IgD-negative memory B cell (primary cell): ENCODE results near the gene WFIKKN2. TPM values are rescaled to one million over a fixed set of nuclear protein-coding genes. Genes with fewer than 3 reads are reported as not detected.

Experiments used
- H3K27ac Mint-ChIP-seq, 3 donors: one replicate each; pipeline ENCODE4 v1.8.0; 2020 to 2022; ENCODE audit warnings: mild to moderate bottlenecking in 3 of 3, mixed read lengths in 3 of 3, moderate library complexity in 1 of 3
- H3K27me3 Mint-ChIP-seq: one replicate; pipeline ENCODE4 v1.8.0; 2021; ENCODE audit warnings: mixed read lengths
- H3K36me3 Mint-ChIP-seq: one replicate; pipeline ENCODE4 v1.8.0; 2020; ENCODE audit warnings: mild to moderate bottlenecking, mixed read lengths
- H3K4me1 Mint-ChIP-seq, 3 donors: one replicate each; pipeline ENCODE4 v1.8.0; 2020 to 2022; ENCODE audit warnings: mixed read lengths in 3 of 3, mild to moderate bottlenecking in 1 of 3
- H3K4me3 Mint-ChIP-seq, 4 donors: one replicate each; pipeline ENCODE4 v1.8.0; 2020 to 2022; ENCODE audit warnings: mild to moderate bottlenecking in 4 of 4, mixed read lengths in 4 of 4, moderate library complexity in 3 of 4
- H3K9me3 Mint-ChIP-seq, 3 donors: one replicate each; pipeline ENCODE4 v1.8.0; 2020 to 2021; ENCODE audit warnings: mixed read lengths in 3 of 3, mild to moderate bottlenecking in 1 of 3
- polyA plus RNA-seq: library from polyadenylated mRNA; unstranded; fragments of 300-500 nt; fragmentation: Illumina TruSeq; gene quantifications from one replicate; pipeline ENCODE4 v1.2.3, GENCODE V29; 2021

WFIKKN2 gene
- polyA plus RNA-seq, 1 donor from 2014 or later = not detected

GRCh38 chr17:50834429-50835300 is 721 bp upstream of the WFIKKN2 start:
- no peak overlapping the region for H3K27ac Mint-ChIP-seq
- H3K27me3 Mint-ChIP-seq = peaks cover 9% of the 10 kb centered on the region
- no peaks in the 10 kb centered on the region for H3K36me3 Mint-ChIP-seq
- peaks cover 0 to 1% (median 0%) of the 10 kb centered on the region in 3 donors for H3K4me1 Mint-ChIP-seq
- H3K9me3 Mint-ChIP-seq = no peaks in the 10 kb centered on the region
- H3K4me3 Mint-ChIP-seq = no peak overlapping the region

- peaks cover 9% of the 10 kb centered on the region for H3K27me3 Mint-ChIP-seq
- no peaks in the 10 kb centered on the region for H3K9me3 Mint-ChIP-seq
- H3K27ac Mint-ChIP-seq = no peak overlapping the region
- H3K4me3 Mint-ChIP-seq = no peak overlapping the region
- peaks cover 0 to 2% (median 0%) of the 10 kb centered on the region in 3 donors for H3K4me1 Mint-ChIP-seq
- no peaks in the 10 kb centered on the region for H3K36me3 Mint-ChIP-seq
Measured at GRCh38 chr17:50836826-50837225, 1.4 kb downstream of the WFIKKN2 start.

DNA sequence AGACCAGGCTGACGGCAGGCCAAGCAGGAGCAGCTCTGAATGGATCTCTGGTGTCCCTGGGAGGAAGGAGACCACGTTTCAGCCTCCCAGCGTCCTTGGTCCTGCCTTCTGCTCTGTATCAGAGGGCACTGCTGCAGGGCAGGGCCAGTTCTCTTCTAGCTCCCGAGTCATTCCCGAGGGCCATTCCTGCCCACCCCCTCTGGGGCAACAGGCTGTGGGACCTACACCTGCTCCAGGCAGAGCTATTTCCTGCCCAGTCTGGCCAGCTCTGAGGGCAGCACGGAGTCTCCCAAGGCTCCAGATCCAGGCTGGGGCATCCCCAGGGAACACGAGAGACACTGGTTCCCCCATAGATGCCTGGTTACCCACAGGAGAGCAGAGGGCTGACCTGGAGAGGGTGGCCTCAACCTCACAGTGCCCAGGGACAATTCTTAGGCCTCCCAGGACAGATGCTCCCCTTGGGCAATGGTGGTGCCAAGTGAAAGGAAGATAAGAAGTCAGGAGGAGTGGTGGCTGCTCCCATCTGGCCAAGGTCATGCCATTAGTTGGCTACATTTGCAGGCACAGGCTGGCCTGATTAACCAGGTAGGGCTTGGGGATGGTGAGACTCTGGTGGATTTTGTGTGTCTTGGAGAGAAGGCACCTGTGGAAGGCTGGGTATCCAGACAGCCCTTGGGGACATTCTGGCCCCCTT is 2.0 kb downstream of the WFIKKN2 start:
- Mint-ChIP-seq H3K27ac (no peak overlapping the region), H3K27me3 (peaks cover 9% of the 10 kb centered on the region), H3K36me3 (no peaks in the 10 kb centered on the region), H3K9me3 (no peaks in the 10 kb centered on the region), H3K4me3 (no peak overlapping the region), H3K4me1 (peaks cover 0 to 5% (median 0%) of the 10 kb centered on the region in 3 donors)

- peaks cover 9% of the 10 kb centered on the region for H3K27me3 Mint-ChIP-seq
- H3K27ac Mint-ChIP-seq = no peak overlapping the region
- peaks cover 0 to 5% (median 0%) of the 10 kb centered on the region in 3 donors for H3K4me1 Mint-ChIP-seq
Measured at GRCh38 chr17:50837980-50838954, 2.9 kb downstream of the WFIKKN2 start.

DNA sequence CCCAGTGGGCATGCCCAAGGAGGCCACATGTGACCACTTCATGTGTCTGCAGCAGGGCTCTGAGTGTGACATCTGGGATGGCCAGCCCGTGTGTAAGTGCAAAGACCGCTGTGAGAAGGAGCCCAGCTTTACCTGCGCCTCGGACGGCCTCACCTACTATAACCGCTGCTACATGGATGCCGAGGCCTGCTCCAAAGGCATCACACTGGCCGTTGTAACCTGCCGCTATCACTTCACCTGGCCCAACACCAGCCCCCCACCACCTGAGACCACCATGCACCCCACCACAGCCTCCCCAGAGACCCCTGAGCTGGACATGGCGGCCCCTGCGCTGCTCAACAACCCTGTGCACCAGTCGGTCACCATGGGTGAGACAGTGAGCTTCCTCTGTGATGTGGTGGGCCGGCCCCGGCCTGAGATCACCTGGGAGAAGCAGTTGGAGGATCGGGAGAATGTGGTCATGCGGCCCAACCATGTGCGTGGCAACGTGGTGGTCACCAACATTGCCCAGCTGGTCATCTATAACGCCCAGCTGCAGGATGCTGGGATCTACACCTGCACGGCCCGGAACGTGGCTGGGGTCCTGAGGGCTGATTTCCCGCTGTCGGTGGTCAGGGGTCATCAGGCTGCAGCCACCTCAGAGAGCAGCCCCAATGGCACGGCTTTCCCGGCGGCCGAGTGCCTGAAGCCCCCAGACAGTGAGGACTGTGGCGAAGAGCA is 4.4 kb downstream of the WFIKKN2 start:
- H3K27ac Mint-ChIP-seq = no peak overlapping the region
- no peaks in the 10 kb centered on the region for H3K36me3 Mint-ChIP-seq
- no peaks in the 10 kb centered on the region for H3K27me3 Mint-ChIP-seq
- peaks cover 0 to 4% (median 0%) of the 10 kb centered on the region in 3 donors for H3K4me1 Mint-ChIP-seq
- H3K4me3 Mint-ChIP-seq = no peak overlapping the region
- no peaks in the 10 kb centered on the region for H3K9me3 Mint-ChIP-seq

More at GRCh38 chr17:50837980-50838954, 2.9 kb downstream of the WFIKKN2 start:
- H3K36me3 Mint-ChIP-seq = no peaks in the 10 kb centered on the region
- H3K4me3 Mint-ChIP-seq = no peak overlapping the region
- no peaks in the 10 kb centered on the region for H3K9me3 Mint-ChIP-seq

DNA sequence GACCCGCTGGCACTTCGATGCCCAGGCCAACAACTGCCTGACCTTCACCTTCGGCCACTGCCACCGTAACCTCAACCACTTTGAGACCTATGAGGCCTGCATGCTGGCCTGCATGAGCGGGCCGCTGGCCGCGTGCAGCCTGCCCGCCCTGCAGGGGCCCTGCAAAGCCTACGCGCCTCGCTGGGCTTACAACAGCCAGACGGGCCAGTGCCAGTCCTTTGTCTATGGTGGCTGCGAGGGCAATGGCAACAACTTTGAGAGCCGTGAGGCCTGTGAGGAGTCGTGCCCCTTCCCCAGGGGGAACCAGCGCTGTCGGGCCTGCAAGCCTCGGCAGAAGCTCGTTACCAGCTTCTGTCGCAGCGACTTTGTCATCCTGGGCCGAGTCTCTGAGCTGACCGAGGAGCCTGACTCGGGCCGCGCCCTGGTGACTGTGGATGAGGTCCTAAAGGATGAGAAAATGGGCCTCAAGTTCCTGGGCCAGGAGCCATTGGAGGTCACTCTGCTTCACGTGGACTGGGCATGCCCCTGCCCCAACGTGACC is 5.0 kb downstream of the WFIKKN2 start:
- H3K27me3 Mint-ChIP-seq = no peaks in the 10 kb centered on the region
- no peaks in the 10 kb centered on the region for H3K36me3 Mint-ChIP-seq
- no peak overlapping the region for H3K27ac Mint-ChIP-seq
- H3K9me3 Mint-ChIP-seq = no peaks in the 10 kb centered on the region
- H3K4me1 Mint-ChIP-seq = peaks cover 0 to 4% (median 0%) of the 10 kb centered on the region in 3 donors
- no peak overlapping the region for H3K4me3 Mint-ChIP-seq

DNA sequence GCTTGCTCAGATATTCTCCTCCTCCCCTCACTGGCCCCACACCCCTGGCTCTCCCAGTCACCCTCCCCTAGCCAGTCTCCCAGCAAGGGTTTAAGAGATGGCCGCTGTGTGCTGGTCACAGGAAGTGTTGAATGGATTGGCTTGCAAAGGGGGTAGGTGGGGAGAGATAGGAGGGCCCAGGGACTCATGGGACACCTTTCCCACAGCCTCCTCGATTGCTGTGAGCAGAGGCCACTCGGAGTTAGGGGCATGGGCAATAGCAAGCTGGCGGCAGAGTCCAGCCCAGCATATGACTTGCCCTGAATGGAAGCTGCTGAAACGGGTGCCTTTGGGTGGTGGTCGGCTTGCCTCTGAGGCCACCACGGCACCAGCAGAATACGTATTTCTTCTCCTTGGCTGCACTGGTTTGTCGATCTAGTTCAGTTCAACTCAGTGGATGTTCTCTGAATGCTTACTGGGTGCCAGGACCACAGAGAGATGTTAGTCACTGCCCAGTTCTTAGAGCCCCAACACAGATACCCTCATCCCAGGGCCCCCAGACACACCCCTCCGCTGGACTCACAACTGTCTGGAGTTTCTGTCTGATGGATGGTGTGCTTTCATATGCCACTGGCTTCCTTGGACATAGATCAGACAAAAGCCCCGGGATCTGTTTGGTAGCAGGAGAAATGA is 6.0 kb downstream of the WFIKKN2 start:
- Mint-ChIP-seq H3K9me3 (no peaks in the 10 kb centered on the region), H3K27ac (no peak overlapping the region), H3K36me3 (no peaks in the 10 kb centered on the region), H3K27me3 (no peaks in the 10 kb centered on the region), H3K4me3 (no peak overlapping the region), H3K4me1 (peaks cover 0 to 4% (median 0%) of the 10 kb centered on the region in 3 donors)

- no peaks in the 10 kb centered on the region for H3K9me3 Mint-ChIP-seq
- no peak overlapping the region for H3K4me3 Mint-ChIP-seq
- no peak overlapping the region for H3K27ac Mint-ChIP-seq
Measured at GRCh38 chr17:50841949-50842354, 6.6 kb downstream of the WFIKKN2 start.

GRCh38 chr17:50842506-50843149 is 7.2 kb downstream of the WFIKKN2 start:
- H3K27ac Mint-ChIP-seq = no peak overlapping the region

More at GRCh38 chr17:50841949-50842354, 6.6 kb downstream of the WFIKKN2 start:
- no peaks in the 10 kb centered on the region for H3K27me3 Mint-ChIP-seq
- peaks cover 0 to 4% (median 0%) of the 10 kb centered on the region in 3 donors for H3K4me1 Mint-ChIP-seq
- no peaks in the 10 kb centered on the region for H3K36me3 Mint-ChIP-seq

GRCh38 chr17:50843150-50843905 is 7.9 kb downstream of the WFIKKN2 start:
- Mint-ChIP-seq H3K4me3 (no peak overlapping the region), H3K27me3 (no peaks in the 10 kb centered on the region), H3K4me1 (peaks cover 0 to 7% (median 0%) of the 10 kb centered on the region in 3 donors), H3K27ac (no peak overlapping the region), H3K9me3 (peaks cover 0 to under 1% (median 0%) of the 10 kb centered on the region in 3 donors), H3K36me3 (no peaks in the 10 kb centered on the region)

More at GRCh38 chr17:50842506-50843149, 7.2 kb downstream of the WFIKKN2 start:
- Mint-ChIP-seq H3K36me3 (no peaks in the 10 kb centered on the region), H3K4me3 (no peak overlapping the region), H3K4me1 (peaks cover 0 to 4% (median 0%) of the 10 kb centered on the region in 3 donors), H3K27me3 (no peaks in the 10 kb centered on the region), H3K9me3 (no peaks in the 10 kb centered on the region)

DNA sequence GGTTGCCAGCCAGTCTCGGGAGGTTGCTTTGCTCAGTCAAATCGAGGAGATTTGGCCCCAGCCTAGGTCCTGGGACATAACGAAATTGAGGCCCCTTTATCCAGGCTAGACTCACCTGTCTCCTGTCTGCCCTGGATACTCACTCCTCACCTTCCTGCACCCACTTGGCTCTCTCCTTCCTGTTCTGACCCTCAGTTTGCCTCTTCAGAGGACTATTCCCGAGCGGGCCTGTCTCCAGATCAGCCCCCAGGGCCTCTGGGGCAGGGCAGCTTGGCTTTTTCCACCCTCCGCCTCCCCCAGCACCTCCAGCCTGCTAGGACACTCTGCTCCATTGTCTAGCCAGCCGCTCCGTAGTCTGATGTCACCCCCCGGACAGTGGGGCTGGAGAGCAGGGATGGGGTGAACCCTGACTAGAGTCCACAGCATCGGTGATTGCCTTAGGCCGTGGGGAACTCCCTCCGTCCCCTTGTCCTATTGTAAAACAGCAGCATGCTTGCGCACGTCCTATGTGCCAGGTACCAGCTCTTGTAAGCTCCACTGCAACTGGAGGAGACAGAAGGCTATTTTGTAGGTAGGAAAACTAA is 8.8 kb downstream of the WFIKKN2 start:
- Mint-ChIP-seq H3K4me3 (no peak overlapping the region), H3K36me3 (no peaks in the 10 kb centered on the region), H3K27me3 (no peaks in the 10 kb centered on the region), H3K27ac (no peak overlapping the region), H3K9me3 (peaks cover 0 to 7% (median 0%) of the 10 kb centered on the region in 3 donors), H3K4me1 (peaks cover 0 to 7% (median 0%) of the 10 kb centered on the region in 3 donors)
